Measurements from ENCODE around the gene RINL.

GRCh38 chr19:38856813-38857212, 21.3 kb downstream of the RINL start:
- TF ChIP-seq CTCF (IDR thresholded peaks at IDR 0.05), result no peak
- TF ChIP-seq POLR2A (IDR thresholded peaks at IDR 0.05), result no peak

All from testis (tissue), 2 donors.